Smooth muscle cell (in vitro differentiated cells): ENCODE measurements around the gene CAPN13. TPM values are rescaled to one million over a fixed set of nuclear protein-coding genes. Genes with fewer than 3 reads are reported as not detected.

Experiments used
- DNase-seq: peaks from one replicate; lab custom pipeline; 2025; ENCODE audit not compliant: unreplicated experiment; lab: John Stamatoyannopoulos, UW
- H2AFZ ChIP-seq: fragments of 200-600 bp; sonication (generic); 2 replicates; pipeline ENCODE4 v1.6.0; 2016; ENCODE audit warnings: antibody characterized with exemption, low read depth, mild to moderate bottlenecking
- H3F3A ChIP-seq: fragments of 200-600 bp; sonication (generic); 2 replicates; pipeline ENCODE4 v1.6.0; 2017; ENCODE audit warnings: antibody characterized with exemption, low read depth
- H3K27ac ChIP-seq: fragments of 200-600 bp; sonication (generic); 2 replicates; pipeline ENCODE4 v1.5.1; 2016; ENCODE audit warnings: low read depth, mild to moderate bottlenecking
- H3K27me3 ChIP-seq: fragments of 200-600 bp; sonication (generic); 2 replicates; pipeline ENCODE4 v1.6.1; 2016; ENCODE audit warnings: low read depth, mild to moderate bottlenecking
- H3K36me3 ChIP-seq: fragments of 200-600 bp; sonication (generic); 2 replicates; pipeline ENCODE4 v1.5.1; 2016; ENCODE audit warnings: low read depth
- H3K4me1 ChIP-seq: fragments of 200-600 bp; sonication (generic); 2 replicates; pipeline ENCODE4 v1.5.1; 2016; ENCODE audit warnings: low read depth
- H3K4me2 ChIP-seq: fragments of 200-600 bp; sonication (generic); 2 replicates; pipeline ENCODE4 v1.6.0; 2016; ENCODE audit warnings: mild to moderate bottlenecking
- H3K4me3 ChIP-seq: fragments of 200-600 bp; sonication (generic); 2 replicates; pipeline ENCODE4 v1.5.1; 2016; ENCODE audit warnings: mild to moderate bottlenecking
- H3K79me2 ChIP-seq: fragments of 200-600 bp; sonication (generic); 2 replicates; pipeline ENCODE4 v1.6.0; 2016; ENCODE audit warnings: low read depth, mild to moderate bottlenecking
- H3K9ac ChIP-seq: fragments of 200-600 bp; sonication (generic); 2 replicates; pipeline ENCODE4 v1.6.0; 2016; ENCODE audit warnings: low read depth
- H3K9me3 ChIP-seq: fragments of 200-600 bp; sonication (generic); replicated peaks from 2 replicates; pipeline ENCODE4 v1.5.1; 2016; ENCODE audit warnings: low read depth
- H4K20me1 ChIP-seq: fragments of 200-600 bp; sonication (generic); 2 replicates; pipeline ENCODE4 v1.6.0; 2016; ENCODE audit warnings: low read depth
- WGBS: methylation state at CpG from one replicate; pipeline ENCODE4 v1.1.7; 2016; ENCODE audit warnings: low lambda C conversion rate; 5-methylcytosine and 5-hydroxymethylcytosine counted together
- polyA plus RNA-seq: library from polyadenylated mRNA; unstranded; fragments of >200 nt; fragmentation: Nextera tagmentation; extraction: Ambion mirVana; gene quantifications from 2 replicates; pipeline ENCODE4 v1.2.1, GENCODE V29; 2016
- total RNA-seq: library from RNA; depleted of rRNA; stranded (reverse); fragments of >200 nt; gene quantifications from 2 replicates; pipeline ENCODE4 v1.2.3, GENCODE V29; 2014
- TF ChIP-seq, protein P1 (sequence below): fragments of 200-600 bp; sonication (generic); IDR thresholded peaks from 2 replicates; pipeline ENCODE4 v1.5.1; 2017; ENCODE audit warnings: borderline replicate concordance, mild to moderate bottlenecking, antibody characterized with exemption; ENCODE audit not compliant: insufficient read depth, poor library complexity, severe bottlenecking

The CAPN13 gene
- total and polyA plus RNA-seq, 2 experiments from 2014 or later = 0.04 to 0.40 TPM

DNA sequence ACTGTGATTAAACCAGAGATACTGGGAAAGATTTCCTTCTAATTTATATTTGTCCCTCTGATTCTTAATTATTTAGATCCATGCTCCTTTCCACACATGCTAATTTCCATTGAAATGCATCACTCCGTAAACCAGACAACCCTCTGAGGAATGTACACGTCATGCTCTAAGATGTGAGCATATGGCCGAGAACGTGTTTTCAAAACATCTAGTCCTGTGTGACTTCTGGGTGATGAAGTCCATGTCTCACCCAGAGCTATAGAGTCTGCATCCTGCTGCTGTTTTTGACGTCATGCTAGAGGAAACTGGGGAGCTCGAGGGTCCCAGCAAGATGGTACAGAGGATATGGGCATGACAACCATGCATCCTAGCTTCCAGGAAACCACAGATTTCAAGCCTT is 53.6 kb downstream of the CAPN13 start:
- 82% methylated on average over 6 of the region's 6 CpGs for WGBS
- H4K20me1 ChIP-seq = no peaks in the 10 kb centered on the region
- no peaks in the 10 kb centered on the region for H3K9me3 ChIP-seq
- no peak overlapping the region for H3K4me2 ChIP-seq
- no peak overlapping the region for H2AFZ ChIP-seq
- H3F3A ChIP-seq = no peaks in the 10 kb centered on the region
- H3K36me3 ChIP-seq = no peaks in the 10 kb centered on the region
- H3K9ac ChIP-seq = no peak overlapping the region
- no peaks in the 10 kb centered on the region for H3K4me1 ChIP-seq
- no peak for DNase-seq
- no peaks in the 10 kb centered on the region for H3K79me2 ChIP-seq
- no peak overlapping the region for H3K27ac ChIP-seq
- TF ChIP-seq, protein P1, sequence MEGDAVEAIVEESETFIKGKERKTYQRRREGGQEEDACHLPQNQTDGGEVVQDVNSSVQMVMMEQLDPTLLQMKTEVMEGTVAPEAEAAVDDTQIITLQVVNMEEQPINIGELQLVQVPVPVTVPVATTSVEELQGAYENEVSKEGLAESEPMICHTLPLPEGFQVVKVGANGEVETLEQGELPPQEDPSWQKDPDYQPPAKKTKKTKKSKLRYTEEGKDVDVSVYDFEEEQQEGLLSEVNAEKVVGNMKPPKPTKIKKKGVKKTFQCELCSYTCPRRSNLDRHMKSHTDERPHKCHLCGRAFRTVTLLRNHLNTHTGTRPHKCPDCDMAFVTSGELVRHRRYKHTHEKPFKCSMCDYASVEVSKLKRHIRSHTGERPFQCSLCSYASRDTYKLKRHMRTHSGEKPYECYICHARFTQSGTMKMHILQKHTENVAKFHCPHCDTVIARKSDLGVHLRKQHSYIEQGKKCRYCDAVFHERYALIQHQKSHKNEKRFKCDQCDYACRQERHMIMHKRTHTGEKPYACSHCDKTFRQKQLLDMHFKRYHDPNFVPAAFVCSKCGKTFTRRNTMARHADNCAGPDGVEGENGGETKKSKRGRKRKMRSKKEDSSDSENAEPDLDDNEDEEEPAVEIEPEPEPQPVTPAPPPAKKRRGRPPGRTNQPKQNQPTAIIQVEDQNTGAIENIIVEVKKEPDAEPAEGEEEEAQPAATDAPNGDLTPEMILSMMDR = no peak
- no peaks in the 10 kb centered on the region for H3K27me3 ChIP-seq
- H3K4me3 ChIP-seq = no peak overlapping the region

DNA sequence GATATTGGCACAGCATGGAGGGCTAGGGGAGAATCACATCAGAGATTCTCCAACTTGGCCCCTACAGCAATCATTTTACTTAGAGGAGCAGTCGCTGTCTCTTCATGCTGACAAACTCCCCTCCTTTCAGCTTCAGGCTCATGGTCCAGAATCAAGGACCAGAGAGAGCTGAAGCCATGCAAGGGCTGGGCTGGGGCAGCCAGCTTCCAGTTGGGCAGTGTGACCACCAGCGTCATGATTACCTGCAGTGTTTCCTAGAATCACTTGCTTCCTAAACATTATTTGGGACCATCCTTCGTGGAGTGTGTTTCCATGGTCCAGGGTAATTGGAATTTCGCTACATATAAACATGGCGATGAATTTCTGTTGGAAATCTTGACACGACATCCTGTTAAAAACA is 54.4 kb downstream of the CAPN13 start:
- no peak overlapping the region for H3K9ac ChIP-seq
- H3K36me3 ChIP-seq = no peaks in the 10 kb centered on the region
- H4K20me1 ChIP-seq = no peaks in the 10 kb centered on the region
- WGBS = 94% methylated on average over 6 of the region's 6 CpGs
- H2AFZ ChIP-seq = no peak overlapping the region
- H3K4me1 ChIP-seq = no peaks in the 10 kb centered on the region
- H3K27me3 ChIP-seq = no peaks in the 10 kb centered on the region
- DNase-seq = no peak
- H3K79me2 ChIP-seq = no peaks in the 10 kb centered on the region
- H3K9me3 ChIP-seq = no peaks in the 10 kb centered on the region
- no peak overlapping the region for H3K4me3 ChIP-seq
- no peak overlapping the region for H3K27ac ChIP-seq
- H3F3A ChIP-seq = no peaks in the 10 kb centered on the region
- TF ChIP-seq, protein P1 = no peak
- no peak overlapping the region for H3K4me2 ChIP-seq

DNA sequence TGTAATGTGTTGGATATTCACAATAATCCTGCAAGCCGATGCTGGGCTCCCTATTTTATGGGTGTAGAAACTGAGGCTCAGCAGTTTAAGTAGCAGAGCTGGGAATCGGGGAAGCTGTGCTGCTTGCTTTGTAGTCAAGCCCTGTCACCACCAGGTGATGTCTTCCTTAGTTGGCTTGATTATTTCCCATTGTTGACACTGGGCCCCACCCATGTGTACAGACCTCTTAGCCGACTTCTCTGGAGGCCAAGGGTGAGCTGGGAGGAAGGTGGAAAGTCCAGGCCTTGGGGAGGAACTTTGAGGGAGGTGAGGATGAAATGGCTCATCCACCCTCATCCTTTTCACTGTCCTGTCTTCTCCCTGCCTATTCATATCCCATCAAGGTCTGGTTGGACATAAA is 60.0 kb downstream of the CAPN13 start:
- H3K27me3 ChIP-seq = no peaks in the 10 kb centered on the region
- TF ChIP-seq, protein P1 = no peak
- no peaks in the 10 kb centered on the region for H3F3A ChIP-seq
- H3K27ac ChIP-seq = no peak overlapping the region
- H2AFZ ChIP-seq = no peak overlapping the region
- no peaks in the 10 kb centered on the region for H4K20me1 ChIP-seq
- H3K4me2 ChIP-seq = no peak overlapping the region
- WGBS = 97% methylated on average over 3 of the region's 3 CpGs
- no peaks in the 10 kb centered on the region for H3K4me1 ChIP-seq
- H3K9ac ChIP-seq = no peak overlapping the region
- no peaks in the 10 kb centered on the region for H3K9me3 ChIP-seq
- DNase-seq = no peak
- no peaks in the 10 kb centered on the region for H3K36me3 ChIP-seq
- no peak overlapping the region for H3K4me3 ChIP-seq
- H3K79me2 ChIP-seq = no peaks in the 10 kb centered on the region

DNA sequence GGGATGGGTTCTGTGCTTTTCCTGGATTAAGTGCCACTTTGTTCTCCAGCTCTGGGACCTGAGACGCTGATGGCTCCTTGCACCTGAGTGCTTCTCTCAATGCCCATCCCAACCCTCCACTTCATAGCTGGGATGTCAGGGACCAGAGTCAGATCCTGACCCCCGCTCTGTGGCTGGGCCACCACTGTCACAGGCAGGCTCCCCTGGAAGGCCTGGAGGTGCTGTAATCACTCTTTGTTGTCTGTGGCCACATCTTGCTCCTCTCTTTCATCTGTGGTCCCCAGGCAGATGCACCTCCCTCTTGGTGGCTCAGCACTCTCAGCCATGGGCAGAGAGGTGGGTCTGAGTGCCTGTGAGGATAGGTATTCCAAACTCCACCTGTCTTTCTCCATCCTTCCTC is 62.4 kb downstream of the CAPN13 start:
- H3K27me3 ChIP-seq = no peaks in the 10 kb centered on the region
- H3F3A ChIP-seq = no peaks in the 10 kb centered on the region
- TF ChIP-seq, protein P1 = no peak
- H3K9ac ChIP-seq = no peak overlapping the region
- no peak overlapping the region for H2AFZ ChIP-seq
- H3K36me3 ChIP-seq = no peaks in the 10 kb centered on the region
- no peaks in the 10 kb centered on the region for H3K9me3 ChIP-seq
- no peak overlapping the region for H3K4me3 ChIP-seq
- H3K4me1 ChIP-seq = no peaks in the 10 kb centered on the region
- H4K20me1 ChIP-seq = no peaks in the 10 kb centered on the region
- no peak for DNase-seq
- no peaks in the 10 kb centered on the region for H3K79me2 ChIP-seq
- H3K4me2 ChIP-seq = no peak overlapping the region
- no peak overlapping the region for H3K27ac ChIP-seq
- 100% methylated on average over 2 of the region's 2 CpGs for WGBS
